ENCODE data around the gene YTHDC2. TPM values are rescaled to one million over a fixed set of nuclear protein-coding genes. Genes with fewer than 3 reads are reported as not detected.

The YTHDC2 gene
- total RNA-seq, 2 experiments from 2014 or later: 40.3 to 60.1 TPM

GRCh38 chr5:113524927-113525326, 11.4 kb downstream of the YTHDC2 start:
- Histone ChIP-seq H4K20me1 (ENCODE audit: insufficient read depth, low read length) (no peaks in the 10 kb centered on the region), H3K79me2 (ENCODE audit: insufficient read depth, low read depth, low read length) (peaks cover 96% of the 10 kb centered on the region), H3K9me2 (ENCODE audit: insufficient read depth, low read length) (no peaks in the 10 kb centered on the region), H3K27ac (ENCODE audit: low read depth, low read length, poor library complexity, severe bottlenecking) (peak overlapping the region; percentile 90), H3K36me3 (ENCODE audit: insufficient read depth, low read length) (peaks cover 60% of the 10 kb centered on the region), H3K4me3 (ENCODE audit: low read depth, low read length, poor library complexity, severe bottlenecking) (peak overlapping the region; percentile 43), H3K4me2 (ENCODE audit: low read length) (peak overlapping the region; percentile 69), H2AFZ (ENCODE audit: low read length) (peak overlapping the region; percentile 29; the same call in 1 of the 2 replicates), H3K4me1 (ENCODE audit: insufficient read depth, low read length, poor library complexity, severe bottlenecking) (peaks cover 49% of the 10 kb centered on the region), H3K9me3 (ENCODE audit: low read length) (peaks cover 4% of the 10 kb centered on the region; the same call in 1 of the 2 replicates)
- DNase-seq (ENCODE audit: low spot score): peak; percentile 76
- intact Hi-C loops (cut with micrococcal nuclease; ENCODE audit: unreplicated experiment): loop anchor here (5.0 kb wide), 2 partner anchors 548 to 603 kb away; partner anchors contain the start of genes DCP2 and REEP5
- BruUV-seq (replicated peaks): TSS peak; percentile 26
- ChIA-PET CTCF (ENCODE audit: unreplicated experiment) (interaction anchor here (1.0 to 1.6 kb wide), 3 partner anchors 9 to 22 kb away, joined by 3 to 4 read pairs (median 4); partner anchors contain the start of gene YTHDC2), POLR2A (interaction anchor here (0.7 to 1.7 kb wide), 11 partner anchors 9 to 146 kb away, joined by 3 to 7 read pairs (median 4); partner anchors contain the start of gene YTHDC2)
- TF ChIP-seq EZH2phosphoT487 (IDR thresholded peaks at IDR 0.05; ENCODE audit: borderline replicate concordance, low read depth, low read length) (no peak), CTCF (conservative IDR thresholded peaks at IDR 0.05; ENCODE audit: low read length) (0 out of 2 replicates have a peak, but pooled peaks have one; percentile 3)

- Histone ChIP-seq H2AFZ (ENCODE audit: low read length) (no peak overlapping the region), H4K20me1 (ENCODE audit: insufficient read depth, low read length) (no peaks in the 10 kb centered on the region), H3K9me3 (ENCODE audit: low read length) (peaks cover 14% of the 10 kb centered on the region), H3K36me3 (ENCODE audit: insufficient read depth, low read length) (peaks cover 60% of the 10 kb centered on the region), H3K4me3 (ENCODE audit: low read depth, low read length, poor library complexity, severe bottlenecking) (no peak overlapping the region), H3K4me2 (ENCODE audit: low read length) (no peak overlapping the region), H3K27ac (ENCODE audit: low read depth, low read length, poor library complexity, severe bottlenecking) (no peak overlapping the region), H3K79me2 (ENCODE audit: insufficient read depth, low read depth, low read length) (peaks cover 95% of the 10 kb centered on the region), H3K9me2 (ENCODE audit: insufficient read depth, low read length) (no peaks in the 10 kb centered on the region), H3K4me1 (ENCODE audit: insufficient read depth, low read length, poor library complexity, severe bottlenecking) (peaks cover 45% of the 10 kb centered on the region)
- TF ChIP-seq CTCF (conservative IDR thresholded peaks at IDR 0.05; ENCODE audit: low read length): no peak
- no peak for TF ChIP-seq EZH2phosphoT487 (IDR thresholded peaks at IDR 0.05; ENCODE audit: borderline replicate concordance, low read depth, low read length)
- intact Hi-C loops (cut with micrococcal nuclease; ENCODE audit: unreplicated experiment): no loop called here
- ChIA-PET CTCF (ENCODE audit: unreplicated experiment) (no interaction called here), POLR2A (interaction anchor here (0.6 to 1.7 kb wide), 2 partner anchors 13 to 665 kb away, joined by 3 to 7 read pairs; partner anchors contain the start of genes SRP19 and YTHDC2)
- no peak for DNase-seq (ENCODE audit: low spot score)
- BruUV-seq (replicated peaks): no TSS peak
Observed at GRCh38 chr5:113526421-113526820, 12.9 kb downstream of the YTHDC2 start.

DNA sequence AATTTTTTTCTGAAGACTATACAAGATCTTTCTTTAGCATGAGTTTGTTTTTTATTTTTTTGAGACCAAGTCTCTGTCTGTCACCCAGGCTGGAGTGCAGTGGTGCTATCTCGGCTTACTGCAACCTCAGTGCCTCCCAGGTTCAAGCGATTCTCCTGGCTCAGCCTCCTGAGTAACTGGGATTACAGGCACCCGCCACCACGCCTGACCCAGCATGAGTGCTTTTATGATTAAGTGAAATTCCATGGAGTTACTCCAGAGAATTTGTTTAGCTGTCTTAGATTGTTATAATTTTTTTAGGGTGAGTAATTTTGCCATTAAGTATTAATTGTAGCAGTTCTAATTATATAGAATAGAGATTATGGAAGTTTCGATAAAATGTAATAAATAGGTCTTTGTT, 14.3 kb downstream of the YTHDC2 start:
- POLR2A ChIA-PET: interaction anchor here (0.9 kb wide), 1 partner anchor 17 kb away, joined by 3 read pairs; no protein-coding TSS in a partner anchor

More for the DNA sequence above, 14.3 kb downstream of the YTHDC2 start:
- no peaks in the 10 kb centered on the region for H3K9me2 ChIP-seq (ENCODE audit: insufficient read depth, low read length)
- peaks cover 27% of the 10 kb centered on the region for H3K9me3 ChIP-seq (ENCODE audit: low read length)
- no TSS peak for BruUV-seq (replicated peaks)
- no peak for DNase-seq (ENCODE audit: low spot score)
- no peak for TF ChIP-seq CTCF (conservative IDR thresholded peaks at IDR 0.05; ENCODE audit: low read length)
- no peak for TF ChIP-seq EZH2phosphoT487 (IDR thresholded peaks at IDR 0.05; ENCODE audit: borderline replicate concordance, low read depth, low read length)
- no peak overlapping the region for H3K27ac ChIP-seq (ENCODE audit: low read depth, low read length, poor library complexity, severe bottlenecking)
- CTCF ChIA-PET (ENCODE audit: unreplicated experiment): no interaction called here
- no peak overlapping the region for H3K4me3 ChIP-seq (ENCODE audit: low read depth, low read length, poor library complexity, severe bottlenecking)
- H3K4me1 ChIP-seq (ENCODE audit: insufficient read depth, low read length, poor library complexity, severe bottlenecking): peaks cover 32% of the 10 kb centered on the region
- H3K4me2 ChIP-seq (ENCODE audit: low read length): no peak overlapping the region
- no peaks in the 10 kb centered on the region for H4K20me1 ChIP-seq (ENCODE audit: insufficient read depth, low read length)
- intact Hi-C loops (cut with micrococcal nuclease; ENCODE audit: unreplicated experiment): no loop called here
- peaks cover 86% of the 10 kb centered on the region for H3K79me2 ChIP-seq (ENCODE audit: insufficient read depth, low read depth, low read length)
- peaks cover 74% of the 10 kb centered on the region for H3K36me3 ChIP-seq (ENCODE audit: insufficient read depth, low read length)
- H2AFZ ChIP-seq (ENCODE audit: low read length): no peak overlapping the region
